MM.1S (cell line): ENCODE measurements around the gene CDK5RAP2.

Experiments
- CTCF ChIP-seq: fragments of 300-600 bp; sonication (generic); IDR thresholded peaks from 2 replicates; pipeline ENCODE4 v1.5.1; 2016; ENCODE audit warnings: antibody characterized with exemption, low read length, mixed read lengths
- EZH2 ChIP-seq: fragments of 300-600 bp; sonication (generic); optimal IDR thresholded peaks from 2 replicates; pipeline ENCODE3; 2017; ENCODE audit warnings: low read depth, mild to moderate bottlenecking, antibody characterized with exemption, low read length, mixed read lengths

DNA sequence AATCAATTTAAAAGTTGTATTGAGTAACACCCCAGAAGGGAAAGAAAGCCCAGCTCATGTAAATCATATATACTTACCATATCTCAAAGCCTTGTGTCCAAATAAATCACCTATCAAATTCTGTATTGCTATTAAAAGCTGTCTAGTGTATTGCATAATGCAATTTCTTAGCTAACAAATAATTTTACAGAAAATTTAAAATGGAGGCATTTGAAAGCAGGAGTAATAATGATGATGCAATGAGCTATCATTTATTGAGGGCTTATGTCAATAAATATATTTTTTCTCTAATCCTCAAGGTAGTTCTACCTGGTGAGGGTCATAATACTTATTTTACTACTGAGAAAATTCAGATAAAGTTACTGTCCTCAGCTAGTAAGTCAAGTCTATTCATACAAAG is 42.8 kb upstream of the CDK5RAP2 start:
- TF ChIP-seq CTCF (no peak), EZH2 (no peak)
